Neural progenitor cell (in vitro differentiated cells): Measurements from ENCODE around the gene ASB4. TPM values are rescaled to one million over a fixed set of nuclear protein-coding genes. Genes with fewer than 3 reads are reported as not detected.
A peak's percentile ranks its signal among the peaks of the same experiment; 100 is the strongest.

Experiments used
- DNase-seq: peaks from one replicate; pipeline ENCODE4 v3.0.0-alpha.2; 2016; ENCODE audit warnings: low spot score
- H2AFZ ChIP-seq: fragments of 200-600 bp; sonication (generic); replicated peaks from 2 replicates; pipeline ENCODE4 v1.6.1; 2016; ENCODE audit warnings: antibody characterized with exemption
- H3F3A ChIP-seq: fragments of 200-600 bp; sonication (generic); 2 replicates; pipeline ENCODE4 v1.6.1; 2016; ENCODE audit warnings: antibody characterized with exemption, low read depth
- H3K27ac ChIP-seq: fragments of 200-600 bp; sonication (generic); 2 replicates; pipeline ENCODE4 v1.5.1; 2016; ENCODE audit warnings: mild to moderate bottlenecking
- H3K27me3 ChIP-seq: fragments of 200-600 bp; sonication (generic); 2 replicates; pipeline ENCODE4 v1.6.1; 2016; ENCODE audit warnings: mild to moderate bottlenecking, moderate library complexity
- H3K36me3 ChIP-seq: fragments of 200-600 bp; sonication (generic); 2 replicates; pipeline ENCODE4 v1.5.1; 2016
- H3K4me1 ChIP-seq: fragments of 200-600 bp; sonication (generic); 2 replicates; pipeline ENCODE4 v1.6.1; 2016; ENCODE audit warnings: mixed run types
- H3K4me2 ChIP-seq: fragments of 200-600 bp; sonication (generic); 2 replicates; pipeline ENCODE4 v1.6.1; 2016
- H3K4me3 ChIP-seq: fragments of 200-600 bp; sonication (generic); 2 replicates; pipeline ENCODE4 v1.5.1; 2016
- H3K79me2 ChIP-seq: fragments of 200-600 bp; sonication (generic); 2 replicates; pipeline ENCODE4 v1.6.1; 2016; ENCODE audit warnings: low read depth
- H3K9ac ChIP-seq: fragments of 200-600 bp; sonication (generic); 2 replicates; pipeline ENCODE4 v1.6.1; 2016
- H3K9me3 ChIP-seq: fragments of 200-600 bp; sonication (generic); 2 replicates; pipeline ENCODE4 v1.5.1; 2016; ENCODE audit warnings: low read depth
- H4K20me1 ChIP-seq: fragments of 200-600 bp; sonication (generic); 2 replicates; pipeline ENCODE4 v1.6.1; 2016; ENCODE audit warnings: low read depth
- H3K27ac Mint-ChIP-seq: 3 replicates; pipeline ENCODE4 v1.8.0; 2021; ENCODE audit warnings: mixed read lengths
- H3K27me3 Mint-ChIP-seq: 2 replicates; pipeline ENCODE4 v1.8.0; 2022; ENCODE audit warnings: low read depth, mild to moderate bottlenecking, inconsistent platforms, moderate library complexity, mixed read lengths; ENCODE audit not compliant: insufficient read depth
- H3K36me3 Mint-ChIP-seq: 3 replicates; pipeline ENCODE4 v1.8.0; 2021; ENCODE audit warnings: mixed read lengths
- H3K4me1 Mint-ChIP-seq: 3 replicates; pipeline ENCODE4 v1.8.0; 2021; ENCODE audit warnings: mixed read lengths
- H3K4me3 Mint-ChIP-seq: 3 replicates; pipeline ENCODE4 v1.8.0; 2021; ENCODE audit warnings: mild to moderate bottlenecking, moderate library complexity, mixed read lengths
- H3K9me3 Mint-ChIP-seq: 3 replicates; pipeline ENCODE4 v1.8.0; 2020; ENCODE audit warnings: mixed read lengths
- EZH2 ChIP-seq: fragments of 200-600 bp; sonication (generic); IDR thresholded peaks from 2 replicates; pipeline ENCODE4 v1.6.1; 2017; ENCODE audit warnings: antibody characterized with exemption, mild to moderate bottlenecking, moderate library complexity
- EZH2phosphoT487 ChIP-seq: fragments of 200-600 bp; sonication (generic); IDR thresholded peaks from 2 replicates; pipeline ENCODE4 v1.6.1; 2017; ENCODE audit warnings: antibody characterized with exemption
- total RNA-seq: library from RNA; depleted of rRNA; stranded (reverse); fragments of >200 nt; gene quantifications from 2 replicates; pipeline ENCODE4 v1.2.3, GENCODE V29; 2015; ENCODE audit warnings: low replicate concordance
- TF ChIP-seq, protein P1 (sequence below): fragments of 200-600 bp; sonication (generic); IDR thresholded peaks from 2 replicates; pipeline ENCODE4 v1.5.1; 2017; ENCODE audit warnings: antibody characterized with exemption, mild to moderate bottlenecking

The ASB4 gene
- total RNA-seq, 1 donor from 2014 or later = not detected

- Histone ChIP-seq H3K27ac (no peak overlapping the region), H3K9ac (no peak overlapping the region), H3F3A (no peaks in the 10 kb centered on the region), H3K4me1 (no peaks in the 10 kb centered on the region), H3K36me3 (no peaks in the 10 kb centered on the region), H3K4me2 (no peak overlapping the region), H4K20me1 (no peaks in the 10 kb centered on the region), H2AFZ (no peak overlapping the region), H3K27me3 (no peaks in the 10 kb centered on the region), H3K4me3 (no peak overlapping the region), H3K9me3 (no peaks in the 10 kb centered on the region), H3K79me2 (no peaks in the 10 kb centered on the region)
- Mint-ChIP-seq H3K4me3 (no peak overlapping the region), H3K4me1 (peaks cover 16% of the 10 kb centered on the region), H3K27ac (no peak overlapping the region), H3K27me3 (no peaks in the 10 kb centered on the region), H3K9me3 (no peaks in the 10 kb centered on the region), H3K36me3 (no peaks in the 10 kb centered on the region)
- DNase-seq = no peak
- no peak for TF ChIP-seq EZH2
- no peak for TF ChIP-seq EZH2phosphoT487
- TF ChIP-seq, protein P1, sequence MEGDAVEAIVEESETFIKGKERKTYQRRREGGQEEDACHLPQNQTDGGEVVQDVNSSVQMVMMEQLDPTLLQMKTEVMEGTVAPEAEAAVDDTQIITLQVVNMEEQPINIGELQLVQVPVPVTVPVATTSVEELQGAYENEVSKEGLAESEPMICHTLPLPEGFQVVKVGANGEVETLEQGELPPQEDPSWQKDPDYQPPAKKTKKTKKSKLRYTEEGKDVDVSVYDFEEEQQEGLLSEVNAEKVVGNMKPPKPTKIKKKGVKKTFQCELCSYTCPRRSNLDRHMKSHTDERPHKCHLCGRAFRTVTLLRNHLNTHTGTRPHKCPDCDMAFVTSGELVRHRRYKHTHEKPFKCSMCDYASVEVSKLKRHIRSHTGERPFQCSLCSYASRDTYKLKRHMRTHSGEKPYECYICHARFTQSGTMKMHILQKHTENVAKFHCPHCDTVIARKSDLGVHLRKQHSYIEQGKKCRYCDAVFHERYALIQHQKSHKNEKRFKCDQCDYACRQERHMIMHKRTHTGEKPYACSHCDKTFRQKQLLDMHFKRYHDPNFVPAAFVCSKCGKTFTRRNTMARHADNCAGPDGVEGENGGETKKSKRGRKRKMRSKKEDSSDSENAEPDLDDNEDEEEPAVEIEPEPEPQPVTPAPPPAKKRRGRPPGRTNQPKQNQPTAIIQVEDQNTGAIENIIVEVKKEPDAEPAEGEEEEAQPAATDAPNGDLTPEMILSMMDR = no peak
Observed at GRCh38 chr7:95493247-95493646, 7.5 kb downstream of the ASB4 start.

- Mint-ChIP-seq H3K4me1 (peaks cover 16% of the 10 kb centered on the region), H3K4me3 (no peak overlapping the region), H3K27ac (no peak overlapping the region), H3K36me3 (no peaks in the 10 kb centered on the region), H3K27me3 (no peaks in the 10 kb centered on the region), H3K9me3 (no peaks in the 10 kb centered on the region)
- no peaks in the 10 kb centered on the region for H4K20me1 ChIP-seq
- H3F3A ChIP-seq = no peaks in the 10 kb centered on the region
- no peaks in the 10 kb centered on the region for H3K79me2 ChIP-seq
- H3K9ac ChIP-seq = no peak overlapping the region
- H3K4me2 ChIP-seq = no peak overlapping the region
- H3K4me1 ChIP-seq = no peaks in the 10 kb centered on the region
- H3K9me3 ChIP-seq = no peaks in the 10 kb centered on the region
- no peak overlapping the region for H3K4me3 ChIP-seq
- no peaks in the 10 kb centered on the region for H3K27me3 ChIP-seq
- no peak for DNase-seq
- no peak overlapping the region for H3K27ac ChIP-seq
- H3K36me3 ChIP-seq = no peaks in the 10 kb centered on the region
- TF ChIP-seq, protein P1 = no peak
- TF ChIP-seq EZH2 = no peak
- TF ChIP-seq EZH2phosphoT487 = no peak
- H2AFZ ChIP-seq = no peak overlapping the region
Observed at GRCh38 chr7:95493844-95494243, 8.1 kb downstream of the ASB4 start.

DNA sequence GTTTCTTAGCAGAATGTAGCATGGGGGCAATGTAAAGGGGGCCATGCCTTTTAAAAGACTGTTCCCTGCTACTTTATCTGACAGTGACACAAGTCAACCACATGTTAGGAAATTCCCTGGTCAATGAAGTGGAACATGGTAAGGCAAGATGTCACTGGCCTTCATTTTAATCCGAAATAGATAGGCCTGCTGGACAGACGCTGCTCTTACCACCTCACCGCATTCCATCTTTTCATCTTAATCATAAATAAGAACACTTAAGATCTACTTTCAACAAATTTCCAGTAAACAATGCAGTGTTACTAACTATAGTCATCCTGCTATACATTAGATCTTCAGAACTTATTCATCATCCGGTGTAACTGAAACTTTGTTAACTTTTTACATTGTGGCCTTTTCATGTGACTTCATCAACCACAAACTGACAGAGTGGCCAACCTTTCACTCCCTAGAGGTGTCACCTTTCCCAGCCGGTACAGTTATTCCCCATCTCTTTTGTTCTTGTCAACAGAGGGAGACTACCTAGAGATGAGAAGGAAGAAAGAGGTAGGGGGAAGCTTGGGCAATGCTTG is 15.6 kb downstream of the ASB4 start:
- peaks cover 48% of the 10 kb centered on the region for H3K4me1 Mint-ChIP-seq
- no peak overlapping the region for H3K9ac ChIP-seq
- H3K4me3 ChIP-seq = no peak overlapping the region
- no peaks in the 10 kb centered on the region for H4K20me1 ChIP-seq
- H3K36me3 ChIP-seq = no peaks in the 10 kb centered on the region
- peaks cover 21% of the 10 kb centered on the region for H3K4me1 ChIP-seq
- no peaks in the 10 kb centered on the region for H3K9me3 Mint-ChIP-seq
- H3K27ac Mint-ChIP-seq = peak overlapping the region; percentile 60
- H3K4me2 ChIP-seq = peak overlapping the region; percentile 29
- no peak overlapping the region for H3K27ac ChIP-seq
- no peaks in the 10 kb centered on the region for H3K9me3 ChIP-seq
- H2AFZ ChIP-seq = no peak overlapping the region
- TF ChIP-seq EZH2 (no peak), EZH2phosphoT487 (no peak)
- TF ChIP-seq, protein P1 = no peak
- no peaks in the 10 kb centered on the region for H3K79me2 ChIP-seq
- DNase-seq = no peak
- H3K27me3 ChIP-seq = no peaks in the 10 kb centered on the region
- H3K27me3 Mint-ChIP-seq = no peaks in the 10 kb centered on the region
- no peaks in the 10 kb centered on the region for H3K36me3 Mint-ChIP-seq
- H3F3A ChIP-seq = peaks cover 5% of the 10 kb centered on the region
- no peak overlapping the region for H3K4me3 Mint-ChIP-seq
